PC-3 (cell line): ENCODE measurements around the gene LNP1. TPM values are rescaled to one million over a fixed set of nuclear protein-coding genes. Genes with fewer than 3 reads are reported as not detected.

ENCODE experiments used
- ATAC-seq: fragments of 200-7000 bp; cut with Tn5 transposase; 2 replicates; pipeline ENCODE4 v1.9.1; 2020; ENCODE audit warnings: mild to moderate bottlenecking, moderate library complexity
- BruUV-seq: library from RNA; stranded (reverse); fragments of 400-500 nt; replicated peaks from 2 replicates; lab custom pipeline; 2021; lab: Mats Ljungman, UMichigan
- CTCF ChIA-PET: fragments of 300-600 bp; sonication (Branson Sonifier 250); formaldehyde crosslinking; loops from one replicate; lab custom pipeline; 2022; ENCODE audit warnings: antibody characterized with exemption; lab: Charles Lee
- POLR2A ChIA-PET: fragments of 300-600 bp; sonication (Branson Sonifier 250); formaldehyde crosslinking; loops from one replicate; lab custom pipeline; 2022; ENCODE audit warnings: antibody characterized with exemption; ENCODE audit not compliant: unreplicated experiment; lab: Charles Lee
- DNase-seq: peaks from one replicate; pipeline ENCODE4 v3.0.0-alpha.2; 2015
- H2AFZ ChIP-seq: fragments of 300-600 bp; sonication (generic); 2 replicates; pipeline ENCODE4 v1.6.0; 2016; ENCODE audit warnings: antibody characterized with exemption, low read length
- H3F3A ChIP-seq: fragments of 300-600 bp; sonication (generic); one replicate; pipeline ENCODE4 v1.6.0; 2017; ENCODE audit warnings: antibody characterized with exemption, low read length, control low read depth, mild to moderate bottlenecking; ENCODE audit not compliant: unreplicated experiment
- H3K27ac ChIP-seq: fragments of 300-600 bp; sonication (generic); 2 replicates; pipeline ENCODE4 v1.5.1; 2016; ENCODE audit warnings: mild to moderate bottlenecking, low read length
- H3K27me3 ChIP-seq: fragments of 300-600 bp; sonication (generic); 2 replicates; pipeline ENCODE4 v1.6.1; 2016; ENCODE audit warnings: low read length, mixed read lengths
- H3K36me3 ChIP-seq: fragments of 300-600 bp; sonication (generic); 2 replicates; pipeline ENCODE4 v1.6.1; 2016; ENCODE audit warnings: low read depth, mixed run types, low read length, mixed read lengths
- H3K4me1 ChIP-seq: fragments of 300-600 bp; sonication (generic); 2 replicates; pipeline ENCODE4 v1.5.1; 2016; ENCODE audit warnings: low read length; ENCODE audit not compliant: insufficient read depth
- H3K4me2 ChIP-seq: fragments of 300-600 bp; sonication (generic); 2 replicates; pipeline ENCODE4 v1.6.0; 2016; ENCODE audit warnings: low read length
- H3K4me3 ChIP-seq: fragments of 300-600 bp; sonication (generic); 2 replicates; pipeline ENCODE4 v1.5.1; 2016; ENCODE audit warnings: mild to moderate bottlenecking, low read length, mixed read lengths
- H3K79me2 ChIP-seq: fragments of 300-600 bp; sonication (generic); 2 replicates; pipeline ENCODE4 v1.6.1; 2017; ENCODE audit warnings: low read length, mixed read lengths
- H3K9ac ChIP-seq: fragments of 300-600 bp; sonication (generic); 2 replicates; pipeline ENCODE4 v1.6.0; 2016; ENCODE audit warnings: mild to moderate bottlenecking, low read length
- H3K9me2 ChIP-seq: fragments of 300-600 bp; sonication (generic); replicated peaks from 2 replicates; pipeline ENCODE4 v1.6.1; 2016; ENCODE audit warnings: mixed run types, low read length, mixed read lengths
- H3K9me3 ChIP-seq: fragments of 300-600 bp; sonication (generic); 2 replicates; pipeline ENCODE4 v1.6.1; 2016; ENCODE audit warnings: low read length, mixed read lengths
- H4K20me1 ChIP-seq: fragments of 300-600 bp; sonication (generic); 2 replicates; pipeline ENCODE4 v1.6.1; 2016; ENCODE audit warnings: low read length, mixed read lengths
- EZH2 ChIP-seq: fragments of 300-600 bp; sonication (generic); IDR thresholded peaks from one replicate; pipeline ENCODE4 v1.6.1; 2017; ENCODE audit warnings: antibody characterized with exemption, mild to moderate bottlenecking, low read length; ENCODE audit not compliant: unreplicated experiment
- EZH2phosphoT487 ChIP-seq: fragments of 300-600 bp; sonication (generic); IDR thresholded peaks from 2 replicates; pipeline ENCODE4 v1.6.1; 2018; ENCODE audit warnings: mild to moderate bottlenecking, antibody characterized with exemption, low read length, borderline replicate concordance
- intact Hi-C: fragments of 100-400 bp; cut with micrococcal nuclease; formaldehyde crosslinking; loops from 2 replicates; pipeline ENCODE4 v1.9.0; 2023
- total RNA-seq: library from RNA; depleted of rRNA; stranded (reverse); fragments of >200 nt; gene quantifications from 2 replicates; pipeline ENCODE4 v1.2.3, GENCODE V29; 2014
- TF ChIP-seq, protein P1 (sequence below): fragments of 300-600 bp; sonication (generic); conservative IDR thresholded peaks from 2 replicates; pipeline ENCODE4 v1.5.1; 2017; ENCODE audit warnings: antibody characterized with exemption, low read depth, mild to moderate bottlenecking, low read length

Gene LNP1
- total RNA-seq, 1 experiment from 2014 or later, result 6.8 TPM

DNA sequence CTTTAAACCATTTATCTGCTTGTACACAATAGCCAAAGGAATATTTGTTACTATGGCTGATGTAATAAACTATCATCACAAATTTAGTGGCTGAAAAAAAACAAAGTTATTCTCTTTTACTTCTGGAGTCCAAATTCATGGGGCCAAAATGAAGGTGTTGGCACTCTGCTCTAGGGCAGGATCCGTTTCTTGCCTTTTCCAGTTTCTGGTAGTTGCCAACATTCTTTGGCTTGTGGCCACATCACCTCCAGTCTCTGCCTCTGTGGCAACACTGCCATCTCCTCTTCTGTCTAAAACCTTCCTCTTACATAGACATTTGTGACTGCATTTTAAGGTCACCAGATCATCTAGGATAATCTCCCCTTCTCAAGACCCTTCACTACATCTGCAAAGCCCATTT lies 39.4 kb upstream of the LNP1 start:
- Histone ChIP-seq H3K36me3 (peaks cover 68% of the 10 kb centered on the region), H3K4me1 (peaks cover 16% of the 10 kb centered on the region), H3K9me3 (no peaks in the 10 kb centered on the region), H3K79me2 (no peaks in the 10 kb centered on the region), H4K20me1 (0 out of 2 replicates have a peak, but pooled peaks cover 7% of the 10 kb centered on the region), H3K9ac (no peak overlapping the region), H3K27me3 (no peaks in the 10 kb centered on the region), H3K9me2 (no peaks in the 10 kb centered on the region), H3F3A (no peaks in the 10 kb centered on the region), H3K27ac (no peak overlapping the region), H3K4me3 (no peak overlapping the region), H2AFZ (no peak overlapping the region), H3K4me2 (no peak overlapping the region)
- no peak for TF ChIP-seq EZH2
- TF ChIP-seq, protein P1, sequence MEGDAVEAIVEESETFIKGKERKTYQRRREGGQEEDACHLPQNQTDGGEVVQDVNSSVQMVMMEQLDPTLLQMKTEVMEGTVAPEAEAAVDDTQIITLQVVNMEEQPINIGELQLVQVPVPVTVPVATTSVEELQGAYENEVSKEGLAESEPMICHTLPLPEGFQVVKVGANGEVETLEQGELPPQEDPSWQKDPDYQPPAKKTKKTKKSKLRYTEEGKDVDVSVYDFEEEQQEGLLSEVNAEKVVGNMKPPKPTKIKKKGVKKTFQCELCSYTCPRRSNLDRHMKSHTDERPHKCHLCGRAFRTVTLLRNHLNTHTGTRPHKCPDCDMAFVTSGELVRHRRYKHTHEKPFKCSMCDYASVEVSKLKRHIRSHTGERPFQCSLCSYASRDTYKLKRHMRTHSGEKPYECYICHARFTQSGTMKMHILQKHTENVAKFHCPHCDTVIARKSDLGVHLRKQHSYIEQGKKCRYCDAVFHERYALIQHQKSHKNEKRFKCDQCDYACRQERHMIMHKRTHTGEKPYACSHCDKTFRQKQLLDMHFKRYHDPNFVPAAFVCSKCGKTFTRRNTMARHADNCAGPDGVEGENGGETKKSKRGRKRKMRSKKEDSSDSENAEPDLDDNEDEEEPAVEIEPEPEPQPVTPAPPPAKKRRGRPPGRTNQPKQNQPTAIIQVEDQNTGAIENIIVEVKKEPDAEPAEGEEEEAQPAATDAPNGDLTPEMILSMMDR, result no peak
- ATAC-seq (no peak), DNase-seq (no peak)
- TSS peak; percentile 1 for BruUV-seq
- ChIA-PET POLR2A (no interaction called here), CTCF (no interaction called here)
- intact Hi-C loops, result no loop called here

GRCh38 chr3:100364421-100364820 lies 36.9 kb upstream of the LNP1 start:
- intact Hi-C loops, result no loop called here
- BruUV-seq, result no TSS peak
- no peak overlapping the region for H2AFZ ChIP-seq
- ChIA-PET POLR2A (no interaction called here), CTCF (no interaction called here)
- DNase-seq (no peak), ATAC-seq (no peak)
- peaks cover 81% of the 10 kb centered on the region for H3K36me3 ChIP-seq
- H3K9ac ChIP-seq, result no peak overlapping the region
- H3K27me3 ChIP-seq, result no peaks in the 10 kb centered on the region
- H3F3A ChIP-seq, result no peaks in the 10 kb centered on the region
- no peak overlapping the region for H3K27ac ChIP-seq
- no peaks in the 10 kb centered on the region for H3K9me2 ChIP-seq
- H3K9me3 ChIP-seq, result no peaks in the 10 kb centered on the region
- H4K20me1 ChIP-seq, result 0 out of 2 replicates have a peak, but pooled peaks cover 7% of the 10 kb centered on the region
- H3K79me2 ChIP-seq, result no peaks in the 10 kb centered on the region
- H3K4me3 ChIP-seq, result no peak overlapping the region
- no peak for TF ChIP-seq EZH2phosphoT487
- no peak for TF ChIP-seq EZH2
- peaks cover 16% of the 10 kb centered on the region for H3K4me1 ChIP-seq
- H3K4me2 ChIP-seq, result no peak overlapping the region

DNA sequence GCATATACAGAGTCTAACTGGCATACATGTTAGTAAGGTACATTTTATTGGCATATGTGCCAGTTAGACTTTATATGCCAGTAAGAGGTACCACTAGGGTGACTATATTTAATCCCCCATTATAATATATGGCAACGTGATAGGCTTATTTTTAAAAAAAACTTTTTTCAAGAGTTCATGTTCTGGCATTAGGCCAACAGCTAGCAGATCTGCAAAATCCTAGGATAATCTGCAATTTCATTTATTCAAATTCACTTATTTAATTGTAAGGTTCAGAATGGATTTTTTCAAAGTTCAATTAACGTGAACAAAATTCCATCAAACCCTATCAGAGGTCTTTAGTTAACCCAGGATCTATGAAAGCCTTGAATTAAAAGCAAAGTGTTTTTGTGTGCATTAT lies 34.9 kb upstream of the LNP1 start:
- Histone ChIP-seq H3F3A (no peaks in the 10 kb centered on the region), H3K27me3 (no peaks in the 10 kb centered on the region), H2AFZ (no peak overlapping the region), H3K4me1 (peaks cover 6% of the 10 kb centered on the region), H3K9me3 (no peaks in the 10 kb centered on the region), H3K27ac (no peak overlapping the region), H3K9me2 (no peaks in the 10 kb centered on the region), H3K79me2 (no peaks in the 10 kb centered on the region), H3K4me3 (no peak overlapping the region), H4K20me1 (0 out of 2 replicates have a peak, but pooled peaks cover 7% of the 10 kb centered on the region), H3K4me2 (no peak overlapping the region), H3K9ac (no peak overlapping the region), H3K36me3 (peaks cover 81% of the 10 kb centered on the region)
- ChIA-PET CTCF (no interaction called here), POLR2A (no interaction called here)
- BruUV-seq, result no TSS peak
- DNase-seq (no peak), ATAC-seq (no peak)
- TF ChIP-seq EZH2phosphoT487 (no peak), EZH2 (no peak)
- TF ChIP-seq, protein P1, result no peak
- intact Hi-C loops, result no loop called here
